ENCODE results near the gene NOC4L. TPM values are rescaled to one million over a fixed set of nuclear protein-coding genes. Genes with fewer than 3 reads are reported as not detected.

NOC4L gene
- total RNA-seq, 1 experiment from 2014 or later = 36.5 TPM

GRCh38 chr12:132127041-132127440 is 17.2 kb upstream of the NOC4L start:
- H3K9me3 Mint-ChIP-seq = peaks cover 41 to 50% of the 10 kb centered on the region in 2 experiments
- no peak overlapping the region for H3K4me2 ChIP-seq (ENCODE audit: insufficient read depth, insufficient read length, low read length)

More at GRCh38 chr12:132127041-132127440, 17.2 kb upstream of the NOC4L start:
- WGBS (ENCODE audit: extremely low coverage, insufficient read length, low lambda C conversion rate) = no CpG with 5 or more reads among the region's 8 CpGs
- no peak overlapping the region for H3K56ac ChIP-seq (ENCODE audit: insufficient read length, low read depth, low read length)
- H2BK15ac ChIP-seq (ENCODE audit: low read depth, low read length) = no peak overlapping the region
- Mint-ChIP-seq H3K4me1 (no peaks in the 10 kb centered on the region), H3K27me3 (ENCODE audit: low read depth) (peaks cover 30% of the 10 kb centered on the region), H3K27ac (no peak overlapping the region), H3K36me3 (ENCODE audit: insufficient read depth in 1 of 3, low read depth in 3 of 3) (peaks cover 60 to 82% (median 61%) of the 10 kb centered on the region in 3 experiments), H3K4me3 (no peak overlapping the region)
- no peak overlapping the region for H2BK120ac ChIP-seq (ENCODE audit: low read depth, low read length, poor library complexity, severe bottlenecking)
- H3K27me3 ChIP-seq (ENCODE audit: insufficient read depth, low read length) = no peaks in the 10 kb centered on the region
- TF ChIP-seq CTCF (conservative IDR thresholded peaks at IDR 0.05) = no peak
- H2BK5ac ChIP-seq (ENCODE audit: insufficient read length, low read length) = no peak overlapping the region
- H3K23me2 ChIP-seq (ENCODE audit: insufficient read length, low read depth, low read length, poor library complexity, severe bottlenecking) = no peaks in the 10 kb centered on the region
- no peak overlapping the region for H3K23ac ChIP-seq (ENCODE audit: insufficient read length, low read depth, low read length)
- no peak overlapping the region for H3K9ac ChIP-seq (ENCODE audit: extremely low read depth, insufficient read length, low read length)
- no peak overlapping the region for H2AFZ ChIP-seq (ENCODE audit: low read length)
- no peaks in the 10 kb centered on the region for H3K79me1 ChIP-seq (ENCODE audit: insufficient read depth, low read depth, low read length, poor library complexity, severe bottlenecking)
- H2AK5ac ChIP-seq (ENCODE audit: insufficient read length, low read length) = no peak overlapping the region
- no peak overlapping the region for H4K5ac ChIP-seq (ENCODE audit: insufficient read length, low read depth, low read length)
- H4K91ac ChIP-seq (ENCODE audit: insufficient read length, low read depth, low read length) = no peak overlapping the region
- no peak overlapping the region for H4K8ac ChIP-seq (replicated peaks; ENCODE audit: insufficient read length, low read depth, low read length)
- H2BK12ac ChIP-seq (ENCODE audit: insufficient read length, low read depth, low read length) = no peak overlapping the region
- peaks cover 21% of the 10 kb centered on the region for H3K9me3 ChIP-seq (ENCODE audit: control insufficient read depth, low read depth, low read length)
- H3K27ac ChIP-seq (ENCODE audit: insufficient read length, low read depth, low read length) = no peak overlapping the region
- H2BK20ac ChIP-seq (ENCODE audit: low read depth, low read length, poor library complexity, severe bottlenecking) = no peak overlapping the region
- no peak overlapping the region for H3T11ph ChIP-seq (ENCODE audit: low read length)
- no peaks in the 10 kb centered on the region for H3K79me2 ChIP-seq (ENCODE audit: insufficient read depth, low read length)
- no peak overlapping the region for H3K14ac ChIP-seq (ENCODE audit: insufficient read depth, low read length)
- H4K20me1 ChIP-seq (ENCODE audit: control insufficient read depth, insufficient read depth, insufficient read length) = no peaks in the 10 kb centered on the region
- H3K18ac ChIP-seq (ENCODE audit: insufficient read length, low read depth, low read length) = no peak overlapping the region
- no peak for DNase-seq
- no peak overlapping the region for H3K4ac ChIP-seq (ENCODE audit: low read depth, low read length)
- no peaks in the 10 kb centered on the region for H3K4me1 ChIP-seq (ENCODE audit: insufficient read depth, low read length)
